Limb (tissue), 2 donors: ENCODE measurements around the gene MS4A18.
"Not testable (repeated sequence)": the region's sequence is repeated elsewhere in the genome, so short reads cannot be mapped to it uniquely, and the experiment has no call there.

ENCODE experiments used
- DNase-seq, 2 donors: peaks; one replicate each; pipeline ENCODE4 v3.0.0-alpha.2; 2016; ENCODE audit errors: extremely low spot score in 2 of 2

Gene MS4A18

DNA sequence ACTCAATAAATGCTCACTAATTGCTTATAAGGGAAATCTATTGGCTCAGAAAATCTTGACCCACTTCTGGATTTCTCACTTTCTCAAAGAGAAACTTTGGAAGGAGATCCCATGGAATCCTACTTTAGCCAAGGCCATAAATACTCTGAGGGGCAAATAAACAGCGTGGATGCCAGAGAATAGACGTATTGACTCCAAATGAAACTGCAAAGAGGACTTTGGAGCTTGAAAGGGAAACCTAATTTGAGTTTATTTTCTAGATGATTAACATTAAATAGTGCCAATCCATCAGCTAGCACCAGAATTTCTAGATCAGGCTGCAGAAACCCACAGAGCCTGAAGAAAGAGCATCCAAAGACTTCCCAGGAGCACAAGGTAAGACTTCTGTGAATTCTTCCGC, at the start of gene MS4A18:
Gene MS4A18 (plus strand): TSS at position 301 of the 400 bp plus-strand sequence.
- DNase-seq = no peak

DNA sequence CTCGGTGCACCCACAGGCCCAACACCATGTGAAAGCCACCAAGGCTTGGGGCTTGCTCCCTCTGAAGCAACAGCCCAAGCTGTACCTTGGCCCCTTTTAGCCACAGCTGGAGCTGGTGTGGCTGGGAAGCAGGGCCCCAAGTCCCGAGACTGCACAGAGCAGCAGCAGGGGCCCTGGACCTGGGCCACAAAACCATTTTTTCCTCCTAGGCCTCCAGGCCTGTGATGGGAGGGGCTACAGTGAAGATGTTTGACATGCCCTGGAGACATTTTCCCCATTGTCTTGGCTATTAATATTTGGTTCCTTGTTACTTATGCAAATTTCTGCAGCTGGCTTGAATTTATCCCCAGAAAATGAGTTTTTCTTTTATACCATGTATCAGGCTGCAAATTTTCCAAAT, 46.3 kb upstream of the MS4A18 start:
- DNase-seq = not testable (repeated sequence)

DNA sequence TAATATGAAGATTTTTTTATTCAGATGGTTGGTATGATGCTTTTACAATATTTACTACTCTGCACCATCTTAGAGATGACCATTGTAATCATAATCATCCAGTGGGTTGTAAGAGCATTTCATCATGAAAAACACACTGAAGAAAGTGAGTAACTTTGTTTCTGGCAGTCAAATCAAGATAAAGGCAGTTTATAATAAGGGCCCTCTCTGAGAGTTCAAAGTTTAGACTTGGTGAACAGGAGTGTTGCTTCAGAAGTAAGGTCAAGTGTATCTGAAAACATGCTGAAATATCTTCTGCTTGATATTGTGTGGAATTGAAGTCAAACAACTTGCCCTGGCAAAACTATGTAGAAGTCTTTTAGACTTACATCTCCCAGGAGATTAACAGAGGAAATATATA, 44.6 kb upstream of the MS4A18 start:
- no peak for DNase-seq

DNA sequence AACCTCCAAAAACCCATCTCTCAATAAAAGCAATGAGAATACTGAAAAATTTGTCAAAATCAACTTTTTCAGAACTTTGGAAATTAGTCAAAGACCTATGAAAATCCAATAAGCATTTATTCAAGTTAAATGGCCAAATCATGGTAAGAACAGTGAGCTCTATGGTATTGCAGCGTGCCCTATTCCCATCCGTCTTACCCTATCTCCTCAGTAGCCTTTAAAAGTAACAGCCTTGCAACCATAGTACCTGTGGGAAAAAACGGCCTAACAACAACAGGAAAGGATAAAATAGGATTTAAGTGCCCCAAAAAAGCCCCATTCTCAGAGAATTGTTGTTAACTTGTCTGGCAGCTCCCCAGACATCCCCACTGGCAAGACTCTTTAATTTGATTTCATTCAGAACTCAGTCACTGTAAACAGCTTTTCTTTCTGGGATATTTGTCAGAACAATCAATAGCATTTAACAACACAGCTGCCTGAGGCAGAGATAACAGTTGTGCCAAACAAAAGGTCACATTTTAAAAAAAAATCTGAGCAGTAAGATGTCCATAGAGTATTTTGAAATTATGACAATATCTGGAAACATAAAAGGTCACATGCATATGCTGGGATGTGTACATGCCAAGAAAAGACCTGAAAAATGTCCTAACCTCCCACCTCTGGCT, 43.9 kb upstream of the MS4A18 start:
- no peak for DNase-seq

DNA sequence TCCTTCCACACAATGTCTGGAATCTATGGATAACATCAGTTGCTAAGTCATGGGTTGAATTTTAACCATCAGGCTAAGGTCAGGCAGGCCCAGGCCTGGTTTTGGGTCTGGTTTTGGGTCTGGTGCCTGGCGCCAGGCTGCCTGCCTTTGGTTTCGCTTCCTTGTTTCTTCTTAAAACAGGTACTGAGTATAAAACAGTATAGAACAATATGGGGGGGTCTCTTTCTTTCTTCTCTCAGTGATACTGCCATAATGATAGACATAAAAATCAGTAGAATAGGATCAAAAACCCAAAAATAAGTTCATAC, 40.0 kb upstream of the MS4A18 start:
- DNase-seq = not testable (repeated sequence)

DNA sequence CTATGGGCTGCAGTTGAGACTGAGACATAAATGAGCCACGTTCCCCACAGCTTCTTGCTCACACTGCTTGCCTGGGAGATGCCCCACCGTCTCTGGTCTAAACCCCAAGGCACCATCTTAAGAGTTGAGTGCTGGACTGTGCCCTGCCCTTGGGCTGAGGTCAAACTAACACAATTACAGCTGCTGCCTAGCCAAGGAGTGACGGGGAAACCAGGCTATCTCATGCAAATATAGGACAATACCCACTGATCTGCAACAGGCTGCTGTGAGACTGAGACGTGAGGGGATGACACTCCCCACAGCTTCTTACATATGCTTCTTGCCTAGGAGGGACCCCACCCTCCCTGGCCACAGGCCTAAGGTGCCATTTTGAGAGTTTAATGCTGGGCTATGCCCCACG, 32.9 kb upstream of the MS4A18 start:
- DNase-seq = no peak

DNA sequence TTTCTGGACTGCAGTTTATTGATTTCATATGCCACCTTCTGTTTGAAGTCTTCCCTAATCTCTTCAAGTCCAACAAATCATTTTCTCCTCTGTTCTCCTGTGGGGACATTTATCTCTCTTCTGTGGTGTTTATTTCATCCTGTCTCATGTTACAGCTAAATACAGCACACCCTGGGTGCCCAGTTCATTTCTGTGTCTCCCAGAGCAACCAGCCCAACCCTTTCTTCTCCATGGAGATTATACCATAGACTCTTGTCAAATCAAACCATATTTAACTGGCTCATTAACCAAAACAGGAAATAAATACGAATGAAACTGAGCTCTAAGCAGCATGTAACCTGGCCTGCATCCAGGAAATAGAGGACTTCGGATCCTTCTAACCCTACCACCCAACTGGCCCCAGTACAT, 25.2 kb upstream of the MS4A18 start, which contains the start of gene MS4A8:
Gene MS4A8 (plus strand): TSS at position 329 of the 408 bp plus-strand sequence. CDS start 1,249 bp downstream, outside the sequence.
- no peak for DNase-seq

DNA sequence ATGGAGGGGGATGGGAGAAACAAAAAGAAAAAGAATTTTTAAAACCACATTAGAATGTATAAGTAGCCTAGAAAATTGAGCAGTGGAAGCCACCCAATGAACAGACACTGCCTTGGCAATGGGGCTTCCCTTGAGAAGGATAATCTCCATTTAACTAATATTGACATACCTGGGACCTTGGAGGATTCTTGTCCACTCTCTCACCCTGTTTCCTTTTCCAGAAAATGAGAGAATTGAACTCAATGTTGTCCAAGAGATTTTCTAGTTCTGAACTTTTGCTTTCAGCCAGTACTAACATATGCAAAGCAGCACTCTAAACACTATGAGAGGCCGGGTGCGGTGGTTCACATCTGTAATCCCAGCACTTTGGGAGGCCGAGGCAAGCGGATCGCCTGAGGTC, 24.6 kb upstream of the MS4A18 start:
- no peak for DNase-seq

DNA sequence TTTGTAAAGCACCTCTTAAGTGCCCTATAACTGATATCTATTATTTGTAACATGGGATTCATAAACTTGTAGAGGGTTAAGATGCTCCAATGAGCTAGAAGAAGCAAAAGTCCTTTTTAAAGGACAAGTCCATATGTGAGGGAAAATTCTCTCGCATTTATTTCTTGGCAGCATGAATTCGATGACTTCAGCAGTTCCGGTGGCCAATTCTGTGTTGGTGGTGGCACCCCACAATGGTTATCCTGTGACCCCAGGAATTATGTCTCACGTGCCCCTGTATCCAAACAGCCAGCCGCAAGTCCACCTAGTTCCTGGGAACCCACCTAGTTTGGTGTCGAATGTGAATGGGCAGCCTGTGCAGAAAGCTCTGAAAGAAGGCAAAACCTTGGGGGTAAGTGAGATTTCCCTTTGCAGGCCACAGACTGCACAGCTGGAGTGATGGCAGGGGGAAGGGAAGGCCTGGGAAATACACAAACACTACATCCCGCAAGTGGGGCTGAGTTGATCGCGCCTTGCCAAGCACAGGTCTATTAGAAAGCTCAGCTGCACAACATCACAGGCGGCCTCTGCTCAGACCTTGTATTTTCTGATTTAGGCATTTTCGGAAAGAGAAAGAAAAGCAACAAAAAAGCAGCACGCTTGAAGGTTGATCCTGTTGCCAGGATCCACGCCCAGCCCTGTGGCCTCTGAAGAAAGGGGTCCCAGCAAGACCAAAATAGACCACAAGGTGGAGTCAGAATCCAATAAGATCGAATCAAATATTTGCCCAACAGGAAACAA, 23.6 kb upstream of the MS4A18 start:
- DNase-seq = peak; percentile 32 to 41

DNA sequence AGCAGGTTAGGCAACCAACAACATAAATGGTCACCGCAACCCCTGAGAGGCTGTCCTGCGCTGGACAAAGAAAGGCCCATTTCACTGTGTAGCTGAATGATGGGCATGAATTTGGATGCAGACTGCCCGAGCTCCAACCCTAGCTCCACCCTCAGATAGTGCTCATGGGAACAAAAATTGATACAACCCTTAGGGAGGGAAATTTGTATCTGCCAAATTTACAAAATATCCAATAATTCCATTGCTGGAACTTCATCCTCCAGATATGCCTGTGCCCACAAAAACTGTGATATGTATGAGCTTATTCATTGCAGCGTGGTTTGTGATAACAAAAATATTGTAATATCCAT, 23.1 kb upstream of the MS4A18 start:
- DNase-seq = no peak

DNA sequence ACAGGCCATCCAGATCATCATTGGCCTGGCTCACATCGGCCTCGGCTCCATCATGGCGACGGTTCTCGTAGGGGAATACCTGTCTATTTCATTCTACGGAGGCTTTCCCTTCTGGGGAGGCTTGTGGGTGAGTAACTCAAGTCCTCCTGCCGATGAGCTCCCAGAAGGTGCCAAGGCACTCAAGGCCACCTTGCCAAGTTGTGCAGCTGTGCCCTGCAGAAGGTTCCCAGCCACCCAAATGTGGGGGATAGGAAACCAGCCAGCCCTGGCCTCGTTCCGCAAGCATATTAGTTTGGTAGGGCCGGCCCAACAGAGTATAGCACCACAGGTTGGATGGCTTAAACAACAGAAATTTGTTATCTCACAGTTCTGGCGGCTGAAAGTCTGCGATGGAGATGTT, 21.1 kb upstream of the MS4A18 start:
- DNase-seq = no peak

DNA sequence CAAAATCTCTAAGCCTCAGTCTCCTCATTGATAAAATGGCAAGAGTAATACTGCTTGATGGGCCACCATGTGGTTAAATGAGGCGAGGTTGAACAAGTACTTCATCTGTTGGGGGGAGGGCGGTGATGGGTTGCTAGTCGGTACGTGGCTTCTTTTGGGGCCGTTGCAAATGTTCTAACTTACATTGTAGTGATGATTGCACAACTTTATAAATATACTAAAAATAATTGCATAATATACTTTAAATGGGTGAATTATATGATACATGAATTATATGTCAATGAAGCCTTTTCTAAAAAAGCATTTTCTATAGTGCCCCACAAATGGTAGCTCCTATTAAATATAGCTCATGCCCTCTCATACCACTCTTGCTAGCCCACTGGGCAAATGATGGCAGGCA, 18.6 kb upstream of the MS4A18 start:
- no peak for DNase-seq

DNA sequence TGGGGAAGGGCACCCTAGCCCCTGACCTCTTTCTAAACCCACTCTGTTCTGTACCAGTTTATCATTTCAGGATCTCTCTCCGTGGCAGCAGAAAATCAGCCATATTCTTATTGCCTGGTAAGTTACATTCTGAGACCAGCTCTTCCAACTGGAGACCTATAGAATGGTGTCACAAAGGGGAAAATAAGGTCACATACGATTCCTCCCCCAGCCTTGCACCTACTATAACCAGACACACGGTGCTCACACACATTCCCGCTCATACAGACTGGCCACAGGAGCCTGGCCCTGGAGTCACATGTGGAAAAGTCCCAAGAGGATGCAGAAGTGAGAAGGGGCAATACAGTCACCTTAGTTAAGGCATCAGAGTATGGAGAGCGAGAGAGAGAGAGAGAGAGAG, 17.6 kb upstream of the MS4A18 start:
- no peak for DNase-seq

DNA sequence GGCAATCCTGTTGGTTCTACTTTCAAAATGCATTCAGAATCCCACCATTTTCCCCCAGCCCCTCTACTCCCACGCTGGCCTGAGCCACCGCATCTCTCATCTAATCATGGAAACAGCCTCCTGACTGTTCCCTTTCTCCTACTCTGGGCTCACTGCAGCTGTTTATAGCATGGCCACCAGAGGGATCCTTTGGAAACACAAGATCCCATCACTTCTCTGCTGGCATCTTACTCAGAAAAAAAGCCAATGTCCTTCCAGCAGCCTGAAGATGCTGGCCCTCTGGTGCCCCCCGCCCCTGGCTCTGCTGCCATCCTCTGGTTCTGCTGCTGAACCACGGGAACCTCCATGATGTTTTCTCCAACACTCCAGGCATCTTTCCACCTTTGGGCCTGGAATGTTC, 14.0 kb upstream of the MS4A18 start:
- DNase-seq = no peak

DNA sequence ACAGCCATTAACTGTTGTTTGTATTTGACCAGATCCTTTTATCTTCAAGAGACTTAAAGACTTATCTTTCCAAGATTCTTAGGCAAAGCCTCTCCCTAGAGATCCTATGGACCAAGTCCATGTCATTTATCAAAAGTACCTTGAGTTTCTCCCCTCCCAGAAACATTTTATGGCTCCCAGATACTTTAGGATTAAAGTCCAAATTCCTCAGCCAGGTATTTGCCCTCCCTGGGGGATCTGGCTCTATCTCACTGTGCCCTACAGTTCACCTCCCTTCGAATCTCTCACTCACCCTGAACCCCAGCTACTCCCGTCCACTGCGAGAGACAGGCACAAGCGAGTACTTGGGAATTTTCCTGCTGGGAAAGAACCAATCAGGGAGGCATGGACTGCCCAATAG, 13.2 kb upstream of the MS4A18 start:
- DNase-seq = no peak

DNA sequence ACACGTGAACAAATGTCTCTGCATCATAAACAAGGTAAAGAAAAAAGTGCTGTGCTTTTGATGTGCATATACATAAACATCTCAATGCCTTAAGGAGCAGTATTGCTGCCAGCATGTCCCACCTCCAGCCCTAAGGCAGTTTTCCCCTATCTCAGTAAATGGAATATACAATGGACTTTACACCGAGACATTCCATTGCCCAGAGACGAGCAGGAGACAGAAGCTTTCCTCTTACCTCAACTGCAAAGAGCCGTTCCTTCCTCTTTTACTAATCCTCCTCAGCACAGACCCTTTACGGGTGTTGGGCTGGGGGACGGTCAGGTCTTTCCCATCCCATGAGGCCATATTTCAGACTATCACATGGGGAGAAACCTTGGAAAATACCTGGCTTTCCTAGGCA, 11.1 kb upstream of the MS4A18 start:
- DNase-seq = not testable (repeated sequence)

DNA sequence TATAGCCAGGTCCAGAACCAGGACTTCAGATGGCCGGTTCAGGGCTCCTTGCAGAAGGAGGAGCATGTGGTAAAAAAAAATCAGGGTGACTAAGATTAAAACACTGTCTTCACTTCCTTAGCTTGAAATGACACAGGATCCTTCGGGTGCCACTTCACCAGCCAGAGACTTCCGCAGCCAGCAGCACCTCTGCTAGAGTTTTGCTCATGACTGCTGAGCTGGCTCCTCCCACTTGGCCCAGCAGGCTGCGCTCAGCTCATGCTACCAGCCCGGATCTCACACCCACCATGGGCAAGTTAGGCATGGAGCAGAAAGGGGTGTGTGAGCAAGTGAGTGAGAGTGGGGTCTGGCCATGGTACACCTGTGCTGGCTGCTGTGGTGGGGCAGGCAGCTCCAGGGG, 6.6 kb upstream of the MS4A18 start:
- DNase-seq = no peak

DNA sequence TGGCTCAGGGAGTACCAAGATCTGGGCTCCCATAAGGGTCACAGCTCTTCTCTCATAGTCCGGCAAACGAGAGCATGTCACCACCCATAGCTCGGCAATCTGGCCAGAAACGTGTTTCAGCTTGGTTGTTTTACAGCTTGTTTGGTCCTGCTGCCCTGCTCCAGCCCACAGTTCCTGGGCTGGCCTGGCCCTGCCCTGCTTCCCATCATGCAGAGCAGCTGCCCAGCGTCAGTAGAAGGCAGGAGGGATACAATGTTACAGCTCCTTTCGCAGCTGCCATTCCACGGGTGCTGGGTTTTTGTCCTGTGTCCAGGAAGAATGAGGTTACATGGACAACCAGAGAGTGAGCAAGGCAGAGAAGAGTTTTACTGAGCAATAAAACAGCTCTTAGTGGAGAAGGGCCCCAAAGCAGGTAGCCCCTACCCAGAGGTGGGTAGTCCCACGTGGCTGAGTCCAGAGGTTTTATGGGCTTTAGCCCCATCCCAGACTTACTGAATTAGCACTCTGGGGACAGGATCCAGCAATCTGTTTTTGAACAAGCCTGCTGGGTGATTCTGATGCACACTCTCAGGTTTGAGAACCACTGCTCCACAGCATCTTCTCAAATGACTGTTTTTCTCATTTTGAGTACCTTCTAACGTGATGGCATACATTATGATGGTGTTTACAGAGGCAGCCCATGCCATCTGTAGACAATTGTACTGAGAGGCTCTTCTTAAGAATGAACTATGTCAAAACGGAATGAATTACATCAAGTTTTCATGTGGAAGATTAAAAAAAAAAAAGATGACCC, 5.8 kb upstream of the MS4A18 start:
- no peak for DNase-seq

DNA sequence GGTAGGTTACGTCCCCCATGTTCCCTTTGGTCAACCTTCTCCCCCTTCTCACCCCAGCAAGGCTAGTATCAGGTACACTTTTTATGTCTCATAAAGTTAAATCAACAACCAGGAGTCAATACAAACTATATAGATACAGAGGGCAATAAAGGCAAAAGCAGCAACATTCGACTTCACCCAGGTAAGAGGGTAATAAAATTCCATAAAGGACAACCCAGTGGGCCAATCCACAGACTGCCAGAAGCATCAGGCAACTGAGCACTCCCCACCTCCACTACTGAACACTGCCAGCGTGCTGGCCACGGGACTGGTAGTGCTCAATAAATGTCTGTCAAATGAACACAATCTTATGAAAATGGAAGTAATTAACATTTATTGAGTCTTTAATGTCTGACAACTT, 5.1 kb upstream of the MS4A18 start:
- no peak for DNase-seq

DNA sequence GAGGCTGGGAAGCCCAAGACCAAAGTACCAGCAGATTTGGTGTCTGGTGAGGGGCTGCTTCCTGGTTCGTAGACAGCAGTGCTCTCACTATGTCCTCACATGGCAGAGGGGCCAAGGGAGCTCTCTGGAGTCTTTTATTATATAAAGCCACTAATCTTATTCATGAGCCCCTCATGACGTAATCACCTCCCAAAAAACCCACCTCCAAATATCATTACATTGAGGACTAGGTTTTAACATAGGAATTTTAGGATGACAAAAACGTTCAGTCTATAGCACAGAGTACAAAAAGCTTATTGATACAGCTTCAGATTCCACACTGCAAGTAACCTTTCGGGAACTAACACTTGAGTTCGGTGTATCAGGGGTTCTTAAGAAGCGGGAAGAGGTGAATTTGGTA, 4.1 kb upstream of the MS4A18 start:
- no peak for DNase-seq

DNA sequence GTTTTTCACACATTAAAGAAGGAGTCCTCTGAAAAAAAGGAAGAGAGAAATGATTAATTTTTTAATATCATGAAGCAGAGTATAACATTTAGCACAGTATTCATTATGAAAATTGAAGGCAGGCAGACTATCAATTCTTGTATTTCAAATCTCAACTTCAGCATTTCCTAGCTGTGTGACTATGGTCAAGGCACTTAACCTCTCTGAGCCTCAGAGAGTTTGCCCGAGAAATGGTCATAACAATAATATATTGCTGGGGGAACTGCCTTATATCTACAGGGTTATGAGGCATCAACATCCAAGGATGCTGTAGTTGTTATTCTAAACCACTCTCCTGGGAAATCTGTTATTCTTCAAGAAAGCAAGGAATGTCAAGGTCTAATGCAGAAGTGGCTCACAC, 1.1 kb downstream of the MS4A18 start:
- no peak for DNase-seq

DNA sequence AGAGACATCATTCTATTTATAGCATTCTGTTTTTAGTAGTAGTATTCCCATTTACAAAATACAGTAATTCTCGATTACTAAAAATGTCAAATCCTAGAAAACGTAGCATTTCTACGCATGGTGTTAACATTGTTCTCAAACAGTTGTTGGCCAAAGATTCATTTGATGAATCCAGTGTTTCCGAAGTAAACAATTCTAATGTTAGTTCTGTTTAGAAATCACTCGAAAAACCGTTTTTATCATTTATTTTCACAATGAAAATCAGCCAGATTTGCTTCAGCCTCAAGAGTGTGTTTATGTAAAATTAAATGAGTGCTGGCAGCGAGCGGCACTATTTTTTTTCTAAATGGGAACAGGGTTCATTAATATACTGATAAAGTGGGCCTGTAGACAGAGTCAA, 7.1 kb downstream of the MS4A18 start:
- DNase-seq = no peak

DNA sequence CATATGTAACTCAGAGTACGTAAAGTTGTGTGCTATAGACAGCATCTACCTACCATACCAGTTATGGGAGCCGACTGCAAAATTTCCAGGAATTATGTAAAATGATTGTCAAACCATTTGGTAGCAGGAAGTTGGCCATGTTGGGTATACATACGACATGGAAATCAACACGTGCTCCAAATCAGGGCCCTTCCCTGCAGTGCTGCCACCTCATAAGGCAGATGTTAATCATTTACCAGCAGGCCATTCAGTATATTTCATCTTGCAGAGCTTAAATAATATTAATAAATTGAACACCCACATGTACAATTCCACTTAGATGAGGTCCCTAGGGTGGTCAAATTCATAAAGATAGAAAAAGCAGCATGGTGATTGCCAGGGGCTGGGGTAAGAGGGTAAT, 9.8 kb downstream of the MS4A18 start:
- no peak for DNase-seq
